ENCODE data around the gene USP14. TPM values are rescaled to one million over a fixed set of nuclear protein-coding genes. Genes with fewer than 3 reads are reported as not detected.
"Not testable (repeated sequence)": the region's sequence is repeated elsewhere in the genome, so short reads cannot be mapped to it uniquely, and the experiment has no call there.

USP14 gene
- total RNA-seq, 2 experiments from 2014 or later: 21.3 to 88.3 TPM

DNA sequence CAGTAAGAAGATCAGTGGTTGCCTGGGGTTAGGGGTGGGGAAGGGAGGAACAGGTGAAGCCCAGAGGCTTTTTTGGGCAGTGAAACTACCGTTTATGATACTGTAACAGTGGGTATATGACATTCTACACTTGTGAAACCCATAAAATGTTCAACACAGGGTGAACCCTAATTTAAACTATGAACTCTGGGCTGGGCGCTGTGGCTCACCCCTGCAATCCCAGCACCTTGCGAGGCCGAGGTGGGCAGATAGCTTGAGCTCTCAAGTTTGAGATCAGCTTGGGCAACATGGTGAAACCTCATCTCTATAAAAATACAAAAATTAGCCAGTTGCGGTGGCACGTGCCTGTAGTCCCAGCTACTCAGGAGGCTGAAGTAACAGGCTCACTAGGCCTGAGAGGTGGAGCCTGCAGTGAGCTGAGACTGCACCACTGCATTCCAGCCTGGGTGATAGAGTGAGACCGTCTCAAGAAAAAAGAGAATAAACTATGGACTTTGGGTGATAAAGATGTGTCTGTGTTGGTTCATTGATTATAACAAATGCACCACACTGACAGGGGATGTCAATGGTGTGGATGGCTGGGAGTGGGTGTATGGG, 17.6 kb upstream of the USP14 start:
- ChIA-PET POLR2A (no interaction called here), CTCF (ENCODE audit: unreplicated experiment) (interaction anchor here (0.5 kb wide), 1 partner anchor 986 kb away, joined by 7 read pairs; no protein-coding TSS in a partner anchor)
- Histone ChIP-seq H3K4me3 (ENCODE audit: low read depth, low read length, poor library complexity, severe bottlenecking) (no peak overlapping the region), H2AFZ (ENCODE audit: low read length) (no peak overlapping the region), H3K4me1 (ENCODE audit: insufficient read depth, low read length, poor library complexity, severe bottlenecking) (peaks cover 10% of the 10 kb centered on the region), H4K20me1 (ENCODE audit: insufficient read depth, low read length) (no peaks in the 10 kb centered on the region), H3K9me3 (ENCODE audit: low read length) (peaks cover 8% of the 10 kb centered on the region), H3K79me2 (ENCODE audit: insufficient read depth, low read depth, low read length) (no peaks in the 10 kb centered on the region), H3K36me3 (ENCODE audit: insufficient read depth, low read length) (no peaks in the 10 kb centered on the region), H3K27ac (ENCODE audit: low read depth, low read length, poor library complexity, severe bottlenecking) (no peak overlapping the region), H3K4me2 (ENCODE audit: low read length) (no peak overlapping the region), H3K9me2 (ENCODE audit: insufficient read depth, low read length) (no peaks in the 10 kb centered on the region)
- intact Hi-C loops (cut with micrococcal nuclease; ENCODE audit: unreplicated experiment): no loop called here
- no TSS peak for BruUV-seq (replicated peaks)
- DNase-seq (ENCODE audit: low spot score): no peak
- TF ChIP-seq EZH2phosphoT487 (IDR thresholded peaks at IDR 0.05; ENCODE audit: borderline replicate concordance, low read depth, low read length): no peak
- TF ChIP-seq, protein P1, sequence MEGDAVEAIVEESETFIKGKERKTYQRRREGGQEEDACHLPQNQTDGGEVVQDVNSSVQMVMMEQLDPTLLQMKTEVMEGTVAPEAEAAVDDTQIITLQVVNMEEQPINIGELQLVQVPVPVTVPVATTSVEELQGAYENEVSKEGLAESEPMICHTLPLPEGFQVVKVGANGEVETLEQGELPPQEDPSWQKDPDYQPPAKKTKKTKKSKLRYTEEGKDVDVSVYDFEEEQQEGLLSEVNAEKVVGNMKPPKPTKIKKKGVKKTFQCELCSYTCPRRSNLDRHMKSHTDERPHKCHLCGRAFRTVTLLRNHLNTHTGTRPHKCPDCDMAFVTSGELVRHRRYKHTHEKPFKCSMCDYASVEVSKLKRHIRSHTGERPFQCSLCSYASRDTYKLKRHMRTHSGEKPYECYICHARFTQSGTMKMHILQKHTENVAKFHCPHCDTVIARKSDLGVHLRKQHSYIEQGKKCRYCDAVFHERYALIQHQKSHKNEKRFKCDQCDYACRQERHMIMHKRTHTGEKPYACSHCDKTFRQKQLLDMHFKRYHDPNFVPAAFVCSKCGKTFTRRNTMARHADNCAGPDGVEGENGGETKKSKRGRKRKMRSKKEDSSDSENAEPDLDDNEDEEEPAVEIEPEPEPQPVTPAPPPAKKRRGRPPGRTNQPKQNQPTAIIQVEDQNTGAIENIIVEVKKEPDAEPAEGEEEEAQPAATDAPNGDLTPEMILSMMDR (conservative IDR thresholded peaks at IDR 0.05; ENCODE audit: low read length): no peak

- BruUV-seq (replicated peaks); H3K9me2 ChIP-seq (ENCODE audit: insufficient read depth, low read length); H3K4me1 ChIP-seq (ENCODE audit: insufficient read depth, low read length, poor library complexity, severe bottlenecking); intact Hi-C loops (cut with micrococcal nuclease; ENCODE audit: unreplicated experiment); H2AFZ ChIP-seq (ENCODE audit: low read length); H3K4me3 ChIP-seq (ENCODE audit: low read depth, low read length, poor library complexity, severe bottlenecking); H3K36me3 ChIP-seq (ENCODE audit: insufficient read depth, low read length); H3K79me2 ChIP-seq (ENCODE audit: insufficient read depth, low read depth, low read length); CTCF ChIA-PET (ENCODE audit: unreplicated experiment); DNase-seq (ENCODE audit: low spot score); H3K4me2 ChIP-seq (ENCODE audit: low read length); H4K20me1 ChIP-seq (ENCODE audit: insufficient read depth, low read length); H3K9me3 ChIP-seq (ENCODE audit: low read length); POLR2A ChIA-PET; H3K27ac ChIP-seq (ENCODE audit: low read depth, low read length, poor library complexity, severe bottlenecking): not testable (repeated sequence)
These were observed 15.6 kb upstream of the USP14 start for GRCh38 chr18:142624-143296.

- H3K9me2 ChIP-seq (ENCODE audit: insufficient read depth, low read length): no peaks in the 10 kb centered on the region
- no peak overlapping the region for H2AFZ ChIP-seq (ENCODE audit: low read length)
- H3K4me2 ChIP-seq (ENCODE audit: low read length): no peak overlapping the region
- TF ChIP-seq EZH2phosphoT487 (IDR thresholded peaks at IDR 0.05; ENCODE audit: borderline replicate concordance, low read depth, low read length): no peak
- TF ChIP-seq, protein P1 (conservative IDR thresholded peaks at IDR 0.05; ENCODE audit: low read length): no peak
- H4K20me1 ChIP-seq (ENCODE audit: insufficient read depth, low read length): no peaks in the 10 kb centered on the region
- no peak for DNase-seq (ENCODE audit: low spot score)
- H3K4me3 ChIP-seq (ENCODE audit: low read depth, low read length, poor library complexity, severe bottlenecking): no peak overlapping the region
- H3K9me3 ChIP-seq (ENCODE audit: low read length): no peaks in the 10 kb centered on the region
- no peaks in the 10 kb centered on the region for H3K79me2 ChIP-seq (ENCODE audit: insufficient read depth, low read depth, low read length)
- H3K4me1 ChIP-seq (ENCODE audit: insufficient read depth, low read length, poor library complexity, severe bottlenecking): no peaks in the 10 kb centered on the region
- no peaks in the 10 kb centered on the region for H3K36me3 ChIP-seq (ENCODE audit: insufficient read depth, low read length)
- H3K27ac ChIP-seq (ENCODE audit: low read depth, low read length, poor library complexity, severe bottlenecking): no peak overlapping the region
- intact Hi-C loops (cut with micrococcal nuclease; ENCODE audit: unreplicated experiment): no loop called here
- ChIA-PET CTCF (ENCODE audit: unreplicated experiment) (no interaction called here), POLR2A (interaction anchor here (0.6 to 1.1 kb wide), 2 partner anchors 10 to 429 kb away, joined by 3 to 4 read pairs; no protein-coding TSS in a partner anchor)
- no TSS peak for BruUV-seq (replicated peaks)
These were observed 9.5 kb upstream of the USP14 start for GRCh38 chr18:148841-149240.

All from OCI-LY7 (cell line).